HCT116 (cell line): ENCODE results near the gene PPP1R10. TPM values are rescaled to one million over a fixed set of nuclear protein-coding genes. Genes with fewer than 3 reads are reported as not detected.

ENCODE experiments used
- ATAC-seq: fragments of 200-7000 bp; cut with Tn5 transposase; 2 replicates; pipeline ENCODE4 v1.9.1; 2020; ENCODE audit warnings: mild to moderate bottlenecking, moderate library complexity
- BruUV-seq: library from RNA; stranded (reverse); fragments of 400-500 nt; replicated peaks from 2 replicates; lab custom pipeline; 2021; lab: Mats Ljungman, UMichigan
- CTCF ChIA-PET: fragments of 300-600 bp; sonication (Branson Sonifier 250); formaldehyde crosslinking; loops from one replicate; lab custom pipeline; 2021; ENCODE audit warnings: antibody characterized with exemption; lab: Charles Lee
- POLR2A ChIA-PET: fragments of 300-600, 350-600 bp; sonication (Branson Sonifier 250); formaldehyde crosslinking; loops from one replicate; lab custom pipeline; 2021; ENCODE audit warnings: antibody characterized with exemption; lab: Charles Lee
- RAD21 ChIA-PET, 2 experiments: fragments of 300-600 bp; sonication (Branson Sonifier 250); formaldehyde crosslinking; loops; one replicate each; lab custom pipeline; 2023; ENCODE audit warnings: low total read pairs in 2 of 2; ENCODE audit not compliant: uncharacterized antibody in 2 of 2, unreplicated experiment in 2 of 2, low non-redundant PET in 1 of 2; lab: Charles Lee
- DNase-seq: peaks from one replicate; pipeline ENCODE4 v3.0.0-alpha.2; 2010; ENCODE audit warnings: low read depth, low spot score
- H2AFZ ChIP-seq: fragments of 200-600 bp; shearing (Covaris generic), sonication (generic); 2 replicates; pipeline ENCODE4 v1.6.1; 2017; ENCODE audit warnings: low read depth, mixed run types, mixed read lengths, antibody characterized with exemption, low read length; ENCODE audit not compliant: poor library complexity, severe bottlenecking
- H3K27ac ChIP-seq: 2 replicates; pipeline ENCODE4 v1.5.1; 2012; ENCODE audit warnings: low read depth, low read length
- H3K27me3 ChIP-seq: fragments of 200-600 bp; sonication (generic); 2 replicates; pipeline ENCODE4 v1.6.1; 2016; ENCODE audit warnings: mixed run types, low read length, mixed read lengths; ENCODE audit not compliant: insufficient read depth
- H3K36me3 ChIP-seq, 2 experiments: fragments of 200-500 bp in 1 of 2; fragments of 200-600 bp in 1 of 2; sonication (Bioruptor generic) in 1 of 2; sonication (generic) in 1 of 2; 2 replicates each; pipeline versions ENCODE4 v1.5.1 to v1.6.1; 2014 to 2016; ENCODE audit warnings: low read length in 2 of 2, inconsistent platforms in 1 of 2, mixed read lengths in 1 of 2, mixed run types in 1 of 2; ENCODE audit not compliant: insufficient read depth in 2 of 2, control insufficient read depth in 1 of 2
- H3K4me1 ChIP-seq, 2 experiments: fragments of 200-600 bp in 1 of 2; sonication (generic) in 1 of 2; 2 replicates each; pipeline versions ENCODE4 v1.5.1 to v1.6.1; 2012 to 2017; ENCODE audit warnings: low read length in 2 of 2, inconsistent platforms in 1 of 2, mild to moderate bottlenecking in 1 of 2, mixed read lengths in 1 of 2, mixed run types in 1 of 2, moderate library complexity in 1 of 2; ENCODE audit not compliant: insufficient read depth in 2 of 2, control insufficient read depth in 1 of 2
- H3K4me2 ChIP-seq: fragments of 200-600 bp; sonication (generic); 2 replicates; pipeline ENCODE4 v1.6.1; 2017; ENCODE audit warnings: mixed run types, low read length, mixed read lengths
- H3K4me3 ChIP-seq, 2 experiments: fragments of 200-600 bp in 1 of 2; sonication (generic) in 1 of 2; replicated peaks in 1 of 2; 2 replicates each; pipeline ENCODE4 v1.5.1; 2011 to 2016; ENCODE audit warnings: low read length in 2 of 2, control low read depth in 1 of 2, low read depth in 1 of 2, mild to moderate bottlenecking in 1 of 2, mixed read lengths in 1 of 2, mixed run types in 1 of 2
- H3K79me2 ChIP-seq: fragments of 200-600 bp; sonication (generic); 2 replicates; pipeline ENCODE4 v1.6.1; 2017; ENCODE audit warnings: mild to moderate bottlenecking, mixed run types, low read length, moderate library complexity, mixed read lengths; ENCODE audit not compliant: insufficient read depth
- H3K9ac ChIP-seq: fragments of 200-600 bp; sonication (generic); 2 replicates; pipeline ENCODE4 v1.6.1; 2016; ENCODE audit warnings: low read length, mixed read lengths
- H3K9me2 ChIP-seq: fragments of 200-600 bp; sonication (generic), shearing (Covaris generic); 2 replicates; pipeline ENCODE4 v1.6.1; 2017; ENCODE audit warnings: mixed run types, mild to moderate bottlenecking, moderate library complexity; ENCODE audit not compliant: insufficient read depth
- H3K9me3 ChIP-seq, 2 experiments: fragments of 200-500 bp in 1 of 2; fragments of 200-600 bp in 1 of 2; sonication (Bioruptor generic) in 1 of 2; sonication (generic) in 1 of 2; 2 replicates each; pipeline ENCODE4 v1.6.1; 2014 to 2017; ENCODE audit warnings: low read length in 2 of 2, mixed read lengths in 2 of 2, inconsistent platforms in 1 of 2, low read depth in 1 of 2, mild to moderate bottlenecking in 1 of 2, mixed run types in 1 of 2, moderate library complexity in 1 of 2; ENCODE audit not compliant: control insufficient read depth in 1 of 2, insufficient read depth in 1 of 2
- H4K20me1 ChIP-seq: fragments of 200-600 bp; sonication (generic), shearing (Covaris generic); 2 replicates; pipeline ENCODE4 v1.6.1; 2017; ENCODE audit warnings: mixed run types, mild to moderate bottlenecking, moderate library complexity; ENCODE audit not compliant: insufficient read depth
- CTCF ChIP-seq, 3 experiments: fragments of 200-600 bp in 1 of 3; sonication (generic) in 1 of 3; IDR thresholded peaks in 2 of 3; conservative IDR thresholded peaks in 1 of 3; 2 replicates each; pipeline ENCODE4 v1.5.1; 2012 to 2017; ENCODE audit warnings: low read depth in 2 of 3, low read length in 2 of 3, antibody characterized with exemption in 1 of 3, borderline replicate concordance in 1 of 3, control low read depth in 1 of 3, mild to moderate bottlenecking in 1 of 3, mixed read lengths in 1 of 3, mixed run types in 1 of 3, moderate library complexity in 1 of 3; ENCODE audit not compliant: insufficient read depth in 1 of 3
- ELF1 ChIP-seq: IDR thresholded peaks from 2 replicates; pipeline ENCODE4 v1.6.1; 2012; ENCODE audit warnings: low read depth, borderline replicate concordance
- POLR2A ChIP-seq: IDR thresholded peaks from 2 replicates; pipeline ENCODE4 v1.7.0; 2011; ENCODE audit warnings: borderline replicate concordance; ENCODE audit not compliant: insufficient read depth, insufficient read length; ENCODE audit errors: extremely low read depth
- POLR2AphosphoS5 ChIP-seq: IDR thresholded peaks from 2 replicates; pipeline ENCODE4 v1.6.1; 2011; ENCODE audit warnings: mild to moderate bottlenecking, low read depth, low read length, moderate library complexity
- TCF7L2 ChIP-seq: IDR thresholded peaks from 2 replicates; pipeline ENCODE4 v1.7.0; 2011; ENCODE audit warnings: borderline replicate concordance, inconsistent platforms; ENCODE audit not compliant: insufficient read depth, insufficient read length; ENCODE audit errors: extremely low read depth
- YY1 ChIP-seq: IDR thresholded peaks from 2 replicates; pipeline ENCODE4 v1.6.1; 2011; ENCODE audit warnings: low read length, low read depth, moderate library complexity, mild to moderate bottlenecking; ENCODE audit not compliant: insufficient replicate concordance; ENCODE audit errors: extremely low read depth
- ZFX ChIP-seq: fragments of 450-650 bp; IDR thresholded peaks from 2 replicates; pipeline ENCODE4 v1.6.1; 2017
- ZNF274 ChIP-seq: fragments of 200-500 bp; sonication (Bioruptor generic); IDR thresholded peaks from 2 replicates; pipeline ENCODE4 v1.6.1; 2014; ENCODE audit warnings: mild to moderate bottlenecking, low read depth, low read length, inconsistent platforms
- intact Hi-C: fragments of 100-400 bp; cut with micrococcal nuclease; formaldehyde crosslinking; loops from 2 replicates; pipeline ENCODE4 v1.10.0; 2022
- total RNA-seq: library from RNA; stranded (reverse); gene quantifications from one replicate; pipeline ENCODE4 v1.2.1, GENCODE V29; 2021; ENCODE audit not compliant: unreplicated experiment

Gene PPP1R10
- total RNA-seq, 1 experiment from 2014 or later, result 104 TPM

- H3K36me3 ChIP-seq, result peaks cover 35 to 40% of the 10 kb centered on the region in 2 experiments
- no peaks in the 10 kb centered on the region for H3K9me3 ChIP-seq
- H4K20me1 ChIP-seq, result no peaks in the 10 kb centered on the region
- peak within 1 kb of the TSS; percentile 77 for H3K27ac ChIP-seq
- TF ChIP-seq POLR2AphosphoS5 (peak; percentile 96), POLR2A (peak; percentile 60), TCF7L2 (peak; percentile 84), ZNF274 (no peak), ELF1 (no peak), ZFX (peak; percentile 61), YY1 (peak; percentile 23), CTCF (IDR thresholded peaks at IDR 0.05 in 2 of 3, conservative IDR thresholded peaks at IDR 0.05 in 1 of 3; ENCODE audit: borderline replicate concordance in 1 of 3, insufficient read depth in 1 of 3, low read depth in 2 of 3, low read length in 2 of 3) (peak in 2 of 3 experiments; percentile 41 to 44; a peak in 3 of 6 replicates)
- TF ChIP-seq, all 23 proteins: peak for 6
- peak; percentile 70 for DNase-seq
- no peak within 1 kb of the TSS for H2AFZ ChIP-seq
- H3K9ac ChIP-seq, result peak within 1 kb of the TSS; percentile 85
- RAD21 ChIA-PET, result no interaction called here
- CTCF ChIA-PET, result no interaction called here
- peaks cover 2 to 17% of the 10 kb centered on the region in 2 experiments; a peak in 3 of 4 replicates for H3K4me1 ChIP-seq
- no peaks in the 10 kb centered on the region for H3K27me3 ChIP-seq
- BruUV-seq, result TSS peak; percentile 49
- ATAC-seq, result peak; percentile 96
- no peaks in the 10 kb centered on the region for H3K9me2 ChIP-seq
- intact Hi-C loops, result loop anchor here (1.0 kb wide), 1 partner anchor 9 kb away; the partner anchor contains the start of genes MRPS18B and PPP1R10
- H3K4me3 ChIP-seq, result peak within 1 kb of the TSS; percentile 76 to 88
- POLR2A ChIA-PET, result interaction anchor here (1.2 to 2.0 kb wide), 2 partner anchors 9 to 11 kb away, joined by 4 to 10 read pairs; partner anchors contain the start of genes MRPS18B and PPP1R10
- peak within 1 kb of the TSS; percentile 80 for H3K4me2 ChIP-seq
- H3K79me2 ChIP-seq, result peaks cover 15% of the 10 kb centered on the region; the same call in 1 of the 2 replicates
These were observed 9.7 kb upstream of the PPP1R10 start, which contains the start of gene ATAT1 for GRCh38 chr6:30626484-30627366. Gene ATAT1 (plus strand): TSS chr6:30626874.
